Endothelial cell (in vitro differentiated cells): ENCODE data around the gene ISM1. TPM values are rescaled to one million over a fixed set of nuclear protein-coding genes. Genes with fewer than 3 reads are reported as not detected.

Experiments
- DNase-seq: peaks from one replicate; pipeline ENCODE4 v3.0.0; 2021; ENCODE audit warnings: low spot score
- H3K27ac Mint-ChIP-seq: one replicate; pipeline ENCODE4 v1.8.0; 2021; ENCODE audit warnings: mixed read lengths, inconsistent platforms; ENCODE audit not compliant: unreplicated experiment
- H3K27me3 Mint-ChIP-seq: one replicate; pipeline ENCODE4 v1.8.0; 2021; ENCODE audit warnings: mild to moderate bottlenecking, moderate library complexity, mixed read lengths, inconsistent platforms; ENCODE audit not compliant: unreplicated experiment
- H3K36me3 Mint-ChIP-seq: one replicate; pipeline ENCODE4 v1.8.0; 2021; ENCODE audit warnings: mild to moderate bottlenecking, low read depth, mixed read lengths, inconsistent platforms; ENCODE audit not compliant: unreplicated experiment
- H3K4me1 Mint-ChIP-seq: one replicate; pipeline ENCODE4 v1.8.0; 2021; ENCODE audit warnings: mild to moderate bottlenecking, mixed read lengths, inconsistent platforms; ENCODE audit not compliant: unreplicated experiment
- H3K4me3 Mint-ChIP-seq: one replicate; pipeline ENCODE4 v1.8.0; 2021; ENCODE audit warnings: mild to moderate bottlenecking, mixed read lengths, inconsistent platforms; ENCODE audit not compliant: unreplicated experiment
- H3K9me3 Mint-ChIP-seq: one replicate; pipeline ENCODE4 v1.8.0; 2021; ENCODE audit warnings: mixed read lengths, inconsistent platforms; ENCODE audit not compliant: unreplicated experiment
- total RNA-seq: library from RNA; stranded (reverse); fragmentation: NEBNext Ultra II Directional; extraction: Animal tissue kit (Norgen Biotek cat#: 25700); gene quantifications from one replicate; pipeline ENCODE4 v1.2.1, GENCODE V29; 2021; ENCODE audit not compliant: unreplicated experiment
- TF ChIP-seq, protein P1 (sequence below): fragments of 200-600 bp; sonication (generic); IDR thresholded peaks from one replicate; pipeline ENCODE4 v1.5.0; 2021; ENCODE audit warnings: antibody characterized with exemption; ENCODE audit not compliant: unreplicated experiment

Gene ISM1
- total RNA-seq, 1 donor from 2014 or later: 23.8 TPM

GRCh38 chr20:13286052-13286451, 65.0 kb downstream of the ISM1 start:
- no peak for DNase-seq
- Mint-ChIP-seq H3K27ac (no peak overlapping the region), H3K4me3 (no peak overlapping the region), H3K27me3 (peaks cover 3% of the 10 kb centered on the region), H3K36me3 (peaks cover 26% of the 10 kb centered on the region), H3K4me1 (peaks cover 16% of the 10 kb centered on the region), H3K9me3 (no peaks in the 10 kb centered on the region)
- TF ChIP-seq, protein P1, sequence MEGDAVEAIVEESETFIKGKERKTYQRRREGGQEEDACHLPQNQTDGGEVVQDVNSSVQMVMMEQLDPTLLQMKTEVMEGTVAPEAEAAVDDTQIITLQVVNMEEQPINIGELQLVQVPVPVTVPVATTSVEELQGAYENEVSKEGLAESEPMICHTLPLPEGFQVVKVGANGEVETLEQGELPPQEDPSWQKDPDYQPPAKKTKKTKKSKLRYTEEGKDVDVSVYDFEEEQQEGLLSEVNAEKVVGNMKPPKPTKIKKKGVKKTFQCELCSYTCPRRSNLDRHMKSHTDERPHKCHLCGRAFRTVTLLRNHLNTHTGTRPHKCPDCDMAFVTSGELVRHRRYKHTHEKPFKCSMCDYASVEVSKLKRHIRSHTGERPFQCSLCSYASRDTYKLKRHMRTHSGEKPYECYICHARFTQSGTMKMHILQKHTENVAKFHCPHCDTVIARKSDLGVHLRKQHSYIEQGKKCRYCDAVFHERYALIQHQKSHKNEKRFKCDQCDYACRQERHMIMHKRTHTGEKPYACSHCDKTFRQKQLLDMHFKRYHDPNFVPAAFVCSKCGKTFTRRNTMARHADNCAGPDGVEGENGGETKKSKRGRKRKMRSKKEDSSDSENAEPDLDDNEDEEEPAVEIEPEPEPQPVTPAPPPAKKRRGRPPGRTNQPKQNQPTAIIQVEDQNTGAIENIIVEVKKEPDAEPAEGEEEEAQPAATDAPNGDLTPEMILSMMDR: no peak

GRCh38 chr20:13286607-13287006, 65.5 kb downstream of the ISM1 start:
- peaks cover 16% of the 10 kb centered on the region for H3K4me1 Mint-ChIP-seq
- no peak overlapping the region for H3K4me3 Mint-ChIP-seq
- no peaks in the 10 kb centered on the region for H3K9me3 Mint-ChIP-seq
- H3K27me3 Mint-ChIP-seq: peaks cover 3% of the 10 kb centered on the region
- H3K27ac Mint-ChIP-seq: no peak overlapping the region
- TF ChIP-seq, protein P1: no peak
- H3K36me3 Mint-ChIP-seq: peaks cover 22% of the 10 kb centered on the region
- no peak for DNase-seq

DNA sequence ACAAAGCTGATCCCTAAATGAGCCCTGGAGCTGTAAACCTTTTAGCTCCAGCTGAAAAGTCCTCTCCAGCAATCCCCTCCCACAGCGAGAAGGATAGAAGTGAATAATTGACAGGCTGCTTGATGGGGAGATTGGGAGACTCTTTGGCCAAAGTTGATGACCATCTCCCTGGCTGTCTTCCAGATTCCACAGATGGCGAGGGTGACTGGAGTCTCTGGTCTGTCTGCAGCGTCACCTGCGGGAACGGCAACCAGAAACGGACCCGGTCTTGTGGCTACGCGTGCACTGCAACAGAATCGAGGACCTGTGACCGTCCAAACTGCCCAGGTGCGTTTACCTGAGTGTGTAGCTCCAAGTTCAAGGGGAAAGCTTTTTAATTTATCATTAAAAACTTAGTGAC, 67.3 kb downstream of the ISM1 start:
- TF ChIP-seq, protein P1: no peak
- DNase-seq: no peak
- peaks cover 16% of the 10 kb centered on the region for H3K4me1 Mint-ChIP-seq
- H3K27me3 Mint-ChIP-seq: no peaks in the 10 kb centered on the region
- H3K36me3 Mint-ChIP-seq: peaks cover 25% of the 10 kb centered on the region
- no peak overlapping the region for H3K4me3 Mint-ChIP-seq
- H3K9me3 Mint-ChIP-seq: no peaks in the 10 kb centered on the region
- H3K27ac Mint-ChIP-seq: no peak overlapping the region

DNA sequence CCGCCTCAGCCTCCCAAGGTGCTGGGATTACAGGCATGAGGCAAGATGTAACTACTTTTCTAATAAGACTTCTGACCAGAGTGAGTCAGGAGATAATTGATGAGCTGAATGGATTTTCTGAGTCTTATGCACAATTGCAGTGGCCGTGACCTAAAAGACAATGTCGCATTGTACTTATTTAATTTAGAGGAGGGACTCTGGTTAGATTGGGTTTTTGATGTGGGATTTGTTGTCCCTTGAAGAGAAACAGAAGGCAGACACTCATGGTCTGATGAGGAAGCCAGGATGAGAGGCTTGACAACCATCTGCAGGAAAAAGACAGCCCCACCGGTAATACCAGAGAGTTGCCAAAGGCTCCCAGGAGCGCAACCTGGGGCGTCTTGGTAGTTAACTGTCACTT, 68.0 kb downstream of the ISM1 start:
- H3K36me3 Mint-ChIP-seq: peaks cover 25% of the 10 kb centered on the region
- no peak overlapping the region for H3K27ac Mint-ChIP-seq
- DNase-seq: no peak
- no peaks in the 10 kb centered on the region for H3K27me3 Mint-ChIP-seq
- no peaks in the 10 kb centered on the region for H3K9me3 Mint-ChIP-seq
- peaks cover 11% of the 10 kb centered on the region for H3K4me1 Mint-ChIP-seq
- no peak overlapping the region for H3K4me3 Mint-ChIP-seq
- TF ChIP-seq, protein P1: no peak

- Mint-ChIP-seq H3K9me3 (no peaks in the 10 kb centered on the region), H3K27ac (no peak overlapping the region), H3K4me1 (peaks cover 11% of the 10 kb centered on the region), H3K36me3 (peaks cover 35% of the 10 kb centered on the region), H3K27me3 (no peaks in the 10 kb centered on the region), H3K4me3 (no peak overlapping the region)
- DNase-seq: no peak
- TF ChIP-seq, protein P1: no peak
Observed at GRCh38 chr20:13290724-13291123, 69.7 kb downstream of the ISM1 start.
